Mucosa of descending colon (tissue), 3 donors: ENCODE data around the gene GCGR. TPM values are rescaled to one million over a fixed set of nuclear protein-coding genes. Genes with fewer than 3 reads are reported as not detected.
A peak's percentile ranks its signal among the peaks of the same experiment; 100 is the strongest.

Experiments used
- ATAC-seq: fragments of 200-7000 bp; cut with Tn5 transposase; one replicate; pipeline ENCODE4 v1.9.1; 2020; ENCODE audit warnings: mild to moderate bottlenecking, moderate library complexity
- DNase-seq, 3 donors: peaks; one replicate each; pipeline ENCODE4 v3.0.0-alpha.2; 2020
- H3K36me3 ChIP-seq: fragments of 200-600 bp; one replicate; pipeline ENCODE4 v1.8.0; 2021; ENCODE audit warnings: low read depth, mild to moderate bottlenecking
- H3K4me1 ChIP-seq: fragments of 200-600 bp; one replicate; pipeline ENCODE4 v1.8.0; 2021; ENCODE audit warnings: low read depth, mild to moderate bottlenecking
- H3K4me3 ChIP-seq: fragments of 200-600 bp; one replicate; pipeline ENCODE4 v1.8.0; 2021; ENCODE audit warnings: mild to moderate bottlenecking
- H3K9me3 ChIP-seq: fragments of 200-600 bp; one replicate; pipeline ENCODE4 v1.8.0; 2021; ENCODE audit warnings: mild to moderate bottlenecking
- intact Hi-C, 2 donors: fragments of 100-400 bp; cut with DNase I in 1 of 2; cut with micrococcal nuclease in 1 of 2; formaldehyde crosslinking; loops; one replicate each; pipeline versions ENCODE4 v1.11.0 to v1.11.1; 2022; cut with DNase I, micrococcal nuclease
- total RNA-seq, 3 donors: library from RNA; stranded (reverse); fragmentation: NEBNext Ultra II Directional in 2 of 3; extraction: Animal tissue kit (Norgen Biotek cat#: 25700) in 2 of 3; gene quantifications; one replicate each; pipeline versions ENCODE4 v1.2.1 to v1.2.4, GENCODE V29; 2021 to 2023
- TF ChIP-seq, protein P1 (sequence below): fragments of 200-600 bp; IDR thresholded peaks from one replicate; pipeline ENCODE4 v1.8.0; 2022; ENCODE audit warnings: antibody characterized with exemption, mild to moderate bottlenecking
- donor health status: DM: no; HTN: no; CAD: no; lungs with moderate emphysema.
- donor health status: DM: no; HTN: no; CAD: no.
- donor health status: DM: no; HTN: yes; CAD: no.

Gene GCGR
- total RNA-seq, 3 donors from 2014 or later = 0.22 to 0.98 (median 0.43) TPM

DNA sequence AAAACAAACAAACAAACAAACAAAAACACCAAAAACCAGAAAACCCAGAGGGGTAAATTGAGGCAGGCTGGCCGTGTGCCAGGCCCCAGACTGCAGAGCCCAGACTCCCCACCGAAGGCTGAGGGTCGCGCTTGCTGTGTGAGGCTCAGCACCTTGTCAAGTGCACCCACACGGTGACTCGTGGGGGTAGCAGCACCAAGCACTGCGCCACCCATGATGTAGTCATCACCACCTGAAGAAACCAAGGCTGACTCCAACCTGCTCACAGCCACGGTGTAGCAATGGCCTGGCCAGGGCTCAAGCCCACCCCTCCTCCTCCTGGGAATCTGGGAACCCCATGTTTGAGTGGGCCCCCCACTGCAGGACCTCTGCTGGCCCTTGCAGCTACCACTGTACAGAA lies 17.2 kb downstream of the GCGR start:
- H3K9me3 ChIP-seq = no peaks in the 10 kb centered on the region
- ATAC-seq (no peak), DNase-seq (peak in 1 of 3 donors; percentile 55)
- TF ChIP-seq, protein P1, sequence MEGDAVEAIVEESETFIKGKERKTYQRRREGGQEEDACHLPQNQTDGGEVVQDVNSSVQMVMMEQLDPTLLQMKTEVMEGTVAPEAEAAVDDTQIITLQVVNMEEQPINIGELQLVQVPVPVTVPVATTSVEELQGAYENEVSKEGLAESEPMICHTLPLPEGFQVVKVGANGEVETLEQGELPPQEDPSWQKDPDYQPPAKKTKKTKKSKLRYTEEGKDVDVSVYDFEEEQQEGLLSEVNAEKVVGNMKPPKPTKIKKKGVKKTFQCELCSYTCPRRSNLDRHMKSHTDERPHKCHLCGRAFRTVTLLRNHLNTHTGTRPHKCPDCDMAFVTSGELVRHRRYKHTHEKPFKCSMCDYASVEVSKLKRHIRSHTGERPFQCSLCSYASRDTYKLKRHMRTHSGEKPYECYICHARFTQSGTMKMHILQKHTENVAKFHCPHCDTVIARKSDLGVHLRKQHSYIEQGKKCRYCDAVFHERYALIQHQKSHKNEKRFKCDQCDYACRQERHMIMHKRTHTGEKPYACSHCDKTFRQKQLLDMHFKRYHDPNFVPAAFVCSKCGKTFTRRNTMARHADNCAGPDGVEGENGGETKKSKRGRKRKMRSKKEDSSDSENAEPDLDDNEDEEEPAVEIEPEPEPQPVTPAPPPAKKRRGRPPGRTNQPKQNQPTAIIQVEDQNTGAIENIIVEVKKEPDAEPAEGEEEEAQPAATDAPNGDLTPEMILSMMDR = no peak
- intact Hi-C loops = no loop called here
- H3K4me3 ChIP-seq = no peak overlapping the region
- peaks cover 19% of the 10 kb centered on the region for H3K4me1 ChIP-seq
- H3K36me3 ChIP-seq = no peaks in the 10 kb centered on the region

- intact Hi-C loops = no loop called here
Measured at GRCh38 chr17:81821603-81822311, 17.8 kb downstream of the GCGR start.

GRCh38 chr17:81822312-81822637 lies 18.3 kb downstream of the GCGR start:
- Histone ChIP-seq H3K36me3 (no peaks in the 10 kb centered on the region), H3K4me3 (no peak overlapping the region), H3K9me3 (no peaks in the 10 kb centered on the region), H3K4me1 (peaks cover 19% of the 10 kb centered on the region)
- intact Hi-C loops = no loop called here
- no peak for ATAC-seq
- TF ChIP-seq, protein P1 = no peak
- peak in 1 of 3 donors; percentile 34 for DNase-seq

More at GRCh38 chr17:81821603-81822311, 17.8 kb downstream of the GCGR start:
- Histone ChIP-seq H3K4me1 (peaks cover 19% of the 10 kb centered on the region), H3K4me3 (no peak overlapping the region), H3K9me3 (no peaks in the 10 kb centered on the region), H3K36me3 (no peaks in the 10 kb centered on the region)
- ATAC-seq (peak; percentile 95), DNase-seq (peak; percentile 94 to 98 (median 98))
- TF ChIP-seq, protein P1 = peak; percentile 77

- ATAC-seq (no peak), DNase-seq (no peak)
- no peak overlapping the region for H3K4me3 ChIP-seq
- no peaks in the 10 kb centered on the region for H3K9me3 ChIP-seq
- TF ChIP-seq, protein P1 = no peak
- H3K4me1 ChIP-seq = peaks cover 24% of the 10 kb centered on the region
- no peaks in the 10 kb centered on the region for H3K36me3 ChIP-seq
- intact Hi-C loops = no loop called here
Measured at GRCh38 chr17:81822996-81823819, 19.3 kb downstream of the GCGR start.

DNA sequence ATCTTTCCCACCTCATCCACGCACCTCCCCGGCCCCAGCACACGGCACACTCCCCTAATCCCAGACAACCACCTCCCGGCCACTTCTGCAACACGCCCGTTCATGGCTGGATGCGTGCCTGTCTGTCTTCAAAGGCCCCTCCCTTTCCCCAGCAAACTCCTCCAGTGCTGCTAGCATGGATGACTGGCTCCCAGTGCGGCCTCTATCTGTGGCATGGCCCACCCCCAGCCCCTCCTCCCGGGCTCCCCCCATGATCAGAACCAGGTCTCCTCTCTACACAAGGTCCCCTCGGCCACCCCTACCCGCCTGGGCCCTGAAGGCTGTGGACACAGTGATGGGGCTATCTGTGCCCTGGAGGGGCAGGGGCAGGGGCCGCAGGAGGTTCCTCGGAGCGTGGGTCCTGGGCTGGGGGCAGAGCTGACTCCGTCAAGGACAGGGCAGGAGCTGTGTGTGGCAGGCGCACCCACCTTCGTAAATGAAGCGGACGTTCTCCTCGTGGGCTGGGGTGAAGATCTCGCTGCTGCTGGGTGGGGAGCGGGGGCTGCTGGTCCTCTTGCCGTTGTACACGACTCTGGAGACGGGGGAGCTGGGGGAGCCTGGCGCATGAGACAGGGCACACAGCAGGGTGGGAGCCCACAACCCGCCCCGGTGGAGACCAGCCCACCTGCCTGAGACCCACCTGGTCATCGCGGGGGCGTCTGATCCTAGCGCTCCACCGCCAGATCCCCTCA lies 20.0 kb downstream of the GCGR start:
- intact Hi-C loops = no loop called here

More for the DNA sequence above, 20.0 kb downstream of the GCGR start:
- TF ChIP-seq, protein P1 = no peak
- Histone ChIP-seq H3K4me3 (no peak overlapping the region), H3K9me3 (no peaks in the 10 kb centered on the region), H3K4me1 (peaks cover 24% of the 10 kb centered on the region), H3K36me3 (no peaks in the 10 kb centered on the region)
- no peak for ATAC-seq
- peak in 1 of 3 donors; percentile 47 for DNase-seq
